ENCODE data around the gene RNPC3.

Gene RNPC3, protein sequence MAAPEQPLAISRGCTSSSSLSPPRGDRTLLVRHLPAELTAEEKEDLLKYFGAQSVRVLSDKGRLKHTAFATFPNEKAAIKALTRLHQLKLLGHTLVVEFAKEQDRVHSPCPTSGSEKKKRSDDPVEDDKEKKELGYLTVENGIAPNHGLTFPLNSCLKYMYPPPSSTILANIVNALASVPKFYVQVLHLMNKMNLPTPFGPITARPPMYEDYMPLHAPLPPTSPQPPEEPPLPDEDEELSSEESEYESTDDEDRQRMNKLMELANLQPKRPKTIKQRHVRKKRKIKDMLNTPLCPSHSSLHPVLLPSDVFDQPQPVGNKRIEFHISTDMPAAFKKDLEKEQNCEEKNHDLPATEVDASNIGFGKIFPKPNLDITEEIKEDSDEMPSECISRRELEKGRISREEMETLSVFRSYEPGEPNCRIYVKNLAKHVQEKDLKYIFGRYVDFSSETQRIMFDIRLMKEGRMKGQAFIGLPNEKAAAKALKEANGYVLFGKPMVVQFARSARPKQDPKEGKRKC

DNA sequence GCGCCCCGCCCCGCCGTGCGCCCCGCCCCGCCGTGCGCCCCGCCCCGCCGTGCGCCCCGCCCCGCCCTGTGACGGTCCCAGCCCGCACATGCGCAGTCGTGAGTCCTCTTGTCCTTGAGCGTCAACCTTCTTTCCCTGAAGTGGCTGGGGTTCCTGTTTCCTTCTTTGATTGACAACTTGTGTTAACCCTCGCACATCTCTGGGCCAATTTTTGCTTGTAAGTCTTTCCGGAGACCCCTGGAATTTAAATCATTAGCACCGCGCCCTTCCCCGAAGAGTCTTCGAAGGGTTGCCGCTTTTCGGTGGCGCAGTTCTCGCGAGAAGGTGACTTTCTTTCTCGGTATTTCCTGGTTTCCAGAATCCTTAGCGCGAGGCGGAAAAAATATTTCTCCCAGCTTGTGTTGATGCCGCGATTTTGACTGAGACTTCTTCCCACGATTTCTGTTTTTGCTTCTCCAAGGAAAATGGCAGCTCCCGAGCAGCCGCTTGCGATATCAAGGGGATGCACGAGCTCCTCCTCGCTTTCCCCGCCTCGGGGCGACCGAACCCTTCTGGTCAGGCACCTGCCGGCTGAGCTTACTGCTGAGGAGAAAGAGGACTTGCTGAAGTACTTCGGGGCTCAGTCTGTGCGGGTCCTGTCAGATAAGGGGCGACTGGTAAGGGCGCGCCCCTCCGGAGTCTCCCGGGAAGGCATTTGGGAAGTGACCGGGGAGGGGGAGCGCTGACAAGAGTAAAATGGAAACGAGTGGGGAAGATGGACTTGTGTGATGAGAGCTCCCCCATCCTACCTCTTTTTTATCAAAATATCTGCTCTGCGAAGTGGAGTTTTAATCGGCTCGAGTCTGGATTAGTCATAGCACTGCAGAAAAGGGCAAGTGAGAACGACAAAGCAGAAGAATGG, at the start of gene RNPC3:
Gene RNPC3, plus strand, starts transcription at position 93 of the 901 bp plus-strand sequence. Its CDS starts 372 bp downstream, at position 465.
- DNase-seq = peak; percentile 87

DNA sequence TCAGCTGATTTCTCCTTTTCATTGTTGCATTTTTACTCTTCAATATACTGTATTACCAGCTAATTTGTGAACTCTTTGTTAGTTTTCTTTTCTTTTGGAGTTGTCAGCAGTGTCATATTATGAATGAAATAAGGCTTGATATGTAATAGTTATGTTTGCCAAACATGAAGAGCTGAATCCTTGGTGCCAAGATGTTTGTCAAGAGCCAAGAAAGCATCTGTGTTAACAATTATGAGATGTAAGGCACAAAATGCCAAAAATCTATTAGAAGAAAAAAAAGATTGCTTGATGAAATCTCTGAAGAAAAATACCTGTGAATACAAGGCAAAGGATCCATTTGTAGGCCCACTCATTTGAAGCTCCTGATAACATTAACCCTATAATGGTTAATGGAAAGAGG, 48.4 kb upstream of the RNPC3 start:
- no peak for DNase-seq

DNA sequence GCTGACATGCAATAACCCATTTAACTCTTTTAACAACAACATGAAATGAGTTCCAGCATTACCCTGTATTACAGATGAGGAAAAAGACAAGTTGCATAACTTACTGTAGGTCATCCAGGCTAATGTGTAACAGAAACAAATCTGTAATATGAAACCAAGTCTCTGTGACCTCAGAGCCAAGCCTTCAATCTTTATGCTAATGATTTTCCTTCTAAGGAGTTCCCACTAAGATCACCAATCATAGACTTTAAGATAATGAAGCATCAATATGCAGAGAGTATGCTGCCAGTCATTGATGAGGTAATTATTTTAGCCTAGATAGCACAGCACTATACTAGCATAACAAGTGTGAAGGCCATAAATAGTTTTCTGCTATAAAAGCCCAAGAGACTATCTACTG, 35.6 kb upstream of the RNPC3 start:
- no peak for DNase-seq

- no peak for DNase-seq
Measured at GRCh38 chr1:103492003-103492625, 33.4 kb upstream of the RNPC3 start.

DNA sequence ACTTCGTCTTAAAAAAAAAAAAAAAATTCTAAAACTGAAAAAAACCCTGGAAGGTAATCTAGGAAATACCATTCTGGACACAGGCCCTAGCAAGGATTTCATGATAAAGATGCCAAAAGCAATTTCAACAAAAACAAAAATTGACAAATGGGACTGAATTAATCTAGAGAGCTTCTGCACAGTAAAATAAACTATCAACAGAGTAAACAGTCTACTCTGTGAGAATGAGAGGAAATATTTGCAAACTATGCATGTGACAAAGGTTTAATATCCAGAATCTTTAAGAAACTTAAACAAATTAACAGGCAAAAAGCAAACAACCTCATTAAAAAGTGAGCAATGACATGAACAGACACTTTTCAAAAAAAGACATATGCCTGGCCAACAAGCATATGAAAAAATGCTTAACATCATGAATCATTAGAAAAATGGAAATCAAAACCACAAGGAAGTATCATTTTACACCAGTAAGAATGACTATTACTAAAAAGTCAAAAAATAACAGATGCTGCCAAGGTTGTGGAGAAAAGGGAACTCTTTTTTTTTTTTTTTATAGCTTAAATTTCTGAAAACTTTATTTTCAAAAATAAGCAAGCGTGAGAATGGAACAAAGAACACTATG, 29.4 kb upstream of the RNPC3 start:
- no peak for DNase-seq

DNA sequence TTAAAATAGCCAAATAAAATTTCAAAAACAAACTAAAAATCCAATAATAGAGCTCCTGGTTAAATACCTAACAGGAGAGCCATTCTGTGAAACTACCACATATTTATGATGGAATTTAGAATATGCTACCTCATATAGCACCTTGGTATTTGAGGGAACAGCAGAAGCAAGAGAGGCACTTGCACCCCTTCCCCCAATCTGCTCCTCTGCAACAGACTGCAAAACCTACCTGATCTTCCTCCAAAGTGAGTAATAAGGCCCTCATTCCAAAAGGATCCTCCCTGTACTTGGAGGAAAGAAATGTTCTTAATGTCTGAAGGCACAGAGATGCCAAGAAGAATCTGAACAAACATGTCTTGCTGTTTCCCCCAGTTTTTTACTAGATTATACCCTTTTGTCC, 28.1 kb upstream of the RNPC3 start:
- no peak for DNase-seq

DNA sequence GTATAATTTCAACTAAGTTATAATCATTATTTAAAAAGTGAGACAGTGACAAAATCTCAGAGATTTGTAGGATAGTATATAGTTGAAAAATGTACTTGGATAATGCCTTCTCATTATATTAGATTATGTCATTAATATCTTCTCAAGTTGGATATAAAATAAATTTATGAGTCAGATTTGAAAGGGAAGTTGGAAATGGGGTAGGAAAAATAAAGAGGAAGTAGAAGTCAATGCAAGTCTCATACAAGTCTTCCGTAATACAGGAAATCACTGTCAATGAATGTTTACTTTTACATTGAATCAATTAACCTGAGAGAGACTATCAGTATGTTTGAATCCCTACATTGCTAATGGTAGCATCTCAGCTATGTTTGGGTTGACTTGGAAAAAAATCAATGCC, 16.2 kb upstream of the RNPC3 start:
- no peak for DNase-seq

DNA sequence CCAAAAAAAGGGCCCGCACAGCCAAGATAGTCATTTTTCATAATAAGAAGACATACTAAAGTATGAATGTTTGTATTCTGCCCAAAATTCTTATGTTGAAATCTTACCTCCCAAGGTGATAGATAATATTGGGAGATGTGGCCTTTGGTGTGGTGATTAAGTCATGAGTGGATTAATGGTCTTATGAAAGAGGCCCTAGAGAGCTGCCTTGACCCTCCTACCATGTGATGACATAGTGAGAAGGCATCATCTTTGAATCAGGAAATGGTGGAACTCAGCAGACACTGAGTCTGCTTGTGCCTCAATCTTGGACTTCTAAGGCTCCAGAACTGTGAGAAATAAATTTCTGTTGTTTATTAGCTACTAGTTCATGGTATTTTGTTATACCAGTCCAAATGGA, 11.8 kb upstream of the RNPC3 start:
- DNase-seq = no peak

DNA sequence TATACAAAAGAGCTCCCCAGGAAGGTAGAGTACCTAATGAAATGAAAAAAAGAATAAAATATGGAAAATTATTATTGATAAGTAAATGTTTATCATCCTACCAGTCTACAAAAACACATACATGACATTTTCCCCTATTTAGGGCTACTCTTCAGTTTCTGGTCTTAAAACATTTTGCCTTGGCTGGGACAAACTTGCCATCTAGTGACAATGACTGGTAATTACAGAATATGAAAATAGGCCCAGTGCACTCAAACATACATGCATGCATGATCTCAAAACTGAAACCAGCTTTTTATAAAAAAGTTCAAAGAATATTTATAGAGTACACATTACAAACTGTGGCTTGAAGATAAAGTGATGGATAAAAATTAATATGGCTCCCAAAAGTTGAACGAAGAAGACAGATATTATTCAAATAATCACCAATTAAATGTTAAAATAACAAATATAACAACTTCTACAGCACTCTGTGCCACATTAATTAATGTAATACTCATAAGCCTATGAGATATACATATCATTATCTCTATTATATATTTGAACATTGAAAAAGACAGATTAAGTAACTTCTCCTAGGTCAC, 10.5 kb upstream of the RNPC3 start:
- DNase-seq = peak; percentile 35

DNA sequence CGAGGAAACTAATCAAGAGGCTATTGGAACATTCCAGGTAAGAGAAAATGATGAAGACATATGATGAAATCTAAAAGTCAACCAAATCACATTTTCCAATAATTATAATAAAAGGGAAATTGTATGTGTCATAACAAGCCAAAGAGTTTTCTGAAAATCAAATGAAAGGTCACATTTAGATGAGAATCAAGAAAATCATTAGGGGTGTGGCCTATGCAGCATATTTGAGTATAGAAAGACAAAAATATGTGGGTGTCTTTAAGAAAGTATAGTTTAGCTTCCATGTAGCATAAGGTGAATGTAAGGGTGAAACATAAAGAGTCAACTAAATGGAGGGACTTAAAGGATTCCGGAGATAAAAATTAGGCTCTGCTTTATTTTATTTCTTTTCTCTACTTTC, 9.2 kb upstream of the RNPC3 start:
- no peak for DNase-seq

- DNase-seq = no peak
Measured at GRCh38 chr1:103516693-103517092, 8.8 kb upstream of the RNPC3 start.

- DNase-seq = no peak
Measured at GRCh38 chr1:103517380-103518047, 8.0 kb upstream of the RNPC3 start.

DNA sequence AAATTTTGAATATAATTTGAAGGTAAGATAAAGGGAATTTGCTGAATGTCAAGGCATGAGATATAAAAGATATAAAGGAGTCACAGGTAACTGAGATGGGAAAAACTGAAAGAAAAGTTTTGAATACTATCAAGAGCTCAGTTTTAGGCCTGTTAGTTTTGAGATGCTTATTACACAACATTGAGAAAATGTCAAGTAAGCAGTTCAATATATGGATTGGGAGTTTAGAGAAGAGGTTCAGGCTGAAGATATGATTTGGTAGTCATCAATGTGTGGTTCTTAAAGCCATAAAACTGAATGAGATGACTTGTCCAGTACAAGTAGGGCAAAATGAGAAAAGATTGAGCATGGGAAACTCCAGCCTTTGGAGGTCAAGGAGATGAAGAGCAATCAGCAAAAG, 4.7 kb upstream of the RNPC3 start:
- DNase-seq = no peak

DNA sequence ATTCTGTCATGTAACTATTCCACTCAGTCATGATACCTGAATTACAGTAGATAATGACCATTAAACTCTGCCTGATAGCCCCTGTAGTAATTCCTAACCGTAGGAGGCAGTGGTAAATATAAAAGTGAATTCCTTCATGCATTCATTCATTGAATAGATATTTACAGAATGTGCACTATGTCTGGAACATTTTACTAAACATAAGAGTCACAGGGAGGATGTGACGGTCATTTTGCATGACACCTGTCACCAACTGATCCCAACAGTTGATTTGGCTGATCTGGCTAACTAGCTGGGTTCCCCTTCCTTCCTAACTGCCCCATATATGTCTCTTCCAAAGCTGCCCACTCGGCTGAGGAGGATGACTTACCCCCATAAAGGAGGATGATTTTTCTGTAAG, 2.2 kb upstream of the RNPC3 start:
- DNase-seq = no peak

DNA sequence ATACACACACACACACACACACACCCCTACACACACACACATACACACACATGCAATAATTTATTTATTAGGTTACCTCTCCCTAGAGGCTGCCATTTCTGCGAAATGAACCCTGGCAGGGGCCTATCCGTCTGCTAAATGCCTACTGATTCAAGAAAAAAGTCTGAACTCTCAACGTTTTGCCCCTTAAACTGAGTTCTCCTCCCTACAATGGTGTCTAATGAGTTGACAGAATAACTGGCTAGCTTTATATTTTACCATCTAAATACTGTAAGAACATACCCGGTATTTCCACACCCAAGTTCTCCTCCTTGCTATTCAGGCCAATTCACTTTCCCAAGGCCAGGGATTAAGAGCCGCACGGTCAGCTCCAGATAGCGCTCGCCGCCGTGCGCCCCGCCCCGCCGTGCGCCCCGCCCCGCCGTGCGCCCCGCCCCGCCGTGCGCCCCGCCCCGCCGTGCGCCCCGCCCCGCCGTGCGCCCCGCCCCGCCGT, 339 bp upstream of the RNPC3 start:
- peak; percentile 60 for DNase-seq

DNA sequence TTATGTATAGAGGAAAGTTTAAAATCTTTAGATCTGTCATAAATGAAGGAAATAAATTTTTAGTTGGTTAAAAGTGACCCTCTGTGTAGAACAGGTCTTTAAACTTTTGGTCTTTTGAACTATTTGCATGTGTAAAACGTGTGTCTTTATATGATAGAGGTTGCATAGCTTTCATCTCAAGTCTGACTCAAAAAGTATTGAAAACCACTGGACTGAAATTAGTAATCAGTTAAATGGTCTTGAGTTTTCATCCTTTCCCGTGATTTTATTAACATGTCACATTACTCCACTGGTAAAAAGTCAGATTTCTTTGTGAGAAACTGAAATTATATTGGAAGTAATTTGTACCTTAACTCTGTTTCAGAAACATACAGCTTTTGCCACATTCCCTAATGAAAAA, 1.8 kb downstream of the RNPC3 start:
- DNase-seq = no peak

GRCh38 chr1:103529746-103530145, 4.2 kb downstream of the RNPC3 start:
- no peak for DNase-seq

DNA sequence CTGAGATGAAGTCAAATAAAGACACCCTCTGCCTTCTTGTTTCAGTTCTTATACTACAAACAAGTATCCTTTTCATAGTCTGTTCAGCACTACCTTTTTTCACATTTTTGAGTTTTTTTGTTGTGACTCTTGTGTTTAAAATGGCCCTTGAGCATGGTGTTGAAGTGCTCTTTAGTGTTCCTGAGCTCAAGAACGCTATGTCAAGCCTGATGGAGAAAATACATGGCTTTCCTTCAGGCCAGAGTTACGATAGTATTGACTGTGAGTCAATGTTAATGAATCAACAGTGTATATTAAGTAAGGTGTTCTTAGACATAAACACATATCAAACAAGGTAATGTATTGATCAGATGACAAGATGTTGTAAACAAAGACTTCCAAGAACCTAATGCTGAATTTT, 12.7 kb downstream of the RNPC3 start:
- DNase-seq = no peak

DNA sequence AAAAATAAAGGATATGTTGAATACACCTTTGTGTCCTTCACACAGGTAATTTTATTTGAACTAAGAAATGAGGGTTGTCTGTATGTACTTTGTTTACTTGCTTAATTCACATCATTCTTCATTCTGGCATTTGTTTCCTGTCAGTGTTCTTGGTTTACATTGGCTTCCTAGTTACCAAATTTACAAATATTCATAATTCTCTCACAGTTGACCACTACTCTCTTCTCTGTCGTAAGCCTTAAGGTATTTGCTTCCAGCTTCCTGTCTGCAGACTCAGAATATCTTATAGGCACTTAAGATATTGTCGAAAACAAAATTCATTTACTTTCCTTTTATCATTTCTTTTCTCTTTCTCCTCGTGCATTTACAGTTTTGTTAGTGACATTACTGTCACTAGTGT, 15.9 kb downstream of the RNPC3 start:
- DNase-seq = no peak

DNA sequence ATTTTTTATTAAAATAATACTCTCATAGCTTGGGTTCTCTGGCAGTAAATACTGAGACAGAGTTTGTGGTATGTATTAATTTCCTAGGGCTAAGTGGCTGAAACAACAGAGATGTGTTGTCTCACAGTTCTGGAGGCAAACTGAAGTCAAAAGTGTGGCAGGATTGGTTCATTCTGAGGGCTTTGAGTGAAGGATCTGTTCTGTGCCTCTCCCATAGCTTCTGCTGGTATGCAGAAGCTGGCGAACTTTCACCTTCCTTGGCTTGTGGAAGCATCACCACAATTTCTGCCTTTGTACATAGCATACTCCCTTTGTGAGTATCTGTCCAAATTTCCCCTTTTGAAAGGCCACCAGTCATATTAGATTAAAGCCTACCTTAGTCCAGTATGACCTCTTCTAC, 21.0 kb downstream of the RNPC3 start:
- DNase-seq = no peak

GRCh38 chr1:103547840-103548239, 22.3 kb downstream of the RNPC3 start:
- no peak for DNase-seq

DNA sequence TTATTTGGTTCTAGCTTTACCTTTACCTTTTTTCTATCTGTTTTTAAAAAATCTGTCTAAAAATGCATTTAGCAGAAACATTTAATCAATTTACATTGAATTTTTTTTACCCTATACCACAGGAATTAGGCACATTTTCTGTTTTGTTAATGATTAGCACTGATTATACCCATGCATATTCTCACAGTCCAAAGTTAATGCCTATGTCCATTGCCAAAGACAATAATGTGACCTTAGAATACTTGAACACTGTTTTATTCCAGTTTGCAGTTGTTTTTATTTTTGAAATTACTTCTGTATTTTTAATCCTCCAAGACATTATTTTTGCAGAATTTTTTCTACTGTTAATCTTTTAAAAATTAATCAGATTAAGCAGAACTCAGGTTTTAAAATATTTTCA, 34.9 kb downstream of the RNPC3 start:
- DNase-seq = no peak
